HEK293 (cell line): Measurements from ENCODE around the gene ELMO1.

Experiments
- CTCF ChIA-PET: fragments of 350-600 bp; formaldehyde crosslinking; extraction: SDS; loops from one replicate; lab custom pipeline; 2021; ENCODE audit warnings: antibody characterized with exemption; lab: Yijun Ruan, JAX
- POLR2A ChIA-PET: fragments of 300-600 bp; formaldehyde crosslinking; extraction: SDS; loops from one replicate; lab custom pipeline; 2020; ENCODE audit warnings: antibody characterized with exemption, inconsistent platforms; lab: Yijun Ruan, JAX
- H3K27ac ChIP-seq: fragments of 200-500 bp; sonication (Bioruptor generic); 2 replicates; pipeline ENCODE4 v1.5.1; 2014; ENCODE audit warnings: low read depth, low read length, control low read depth, inconsistent platforms; ENCODE audit errors: extremely low read depth
- H3K36me3 ChIP-seq, 2 experiments: fragments of 200-500 bp in 1 of 2; sonication (Bioruptor generic) in 1 of 2; 1 replicate in 1 of 2; 2 replicates in 1 of 2; pipeline ENCODE4 v1.5.1; 2014 to 2017; ENCODE audit warnings: inconsistent platforms in 2 of 2, low read length in 2 of 2; ENCODE audit not compliant: control insufficient read depth in 2 of 2, insufficient read depth in 1 of 2
- H3K4me1 ChIP-seq: fragments of 200-500 bp; sonication (Bioruptor generic); 2 replicates; pipeline ENCODE4 v1.5.1; 2014; ENCODE audit warnings: mild to moderate bottlenecking, low read length, inconsistent platforms; ENCODE audit not compliant: control insufficient read depth, insufficient read depth
- H3K4me3 ChIP-seq: 2 replicates; pipeline ENCODE4 v1.5.1; 2011; ENCODE audit warnings: low read depth, mild to moderate bottlenecking, control low read depth, low read length, moderate library complexity
- H3K9me3 ChIP-seq: fragments of 200-500 bp; sonication (Bioruptor generic); 2 replicates; pipeline ENCODE4 v1.5.1; 2014; ENCODE audit warnings: low read depth, low read length, inconsistent platforms; ENCODE audit not compliant: control insufficient read depth, insufficient read depth
- HOXC10 ChIP-seq: sonication (generic); formaldehyde crosslinking; IDR thresholded peaks from 2 replicates; pipeline ENCODE4 v1.8.1; 2023; ENCODE audit warnings: mild to moderate bottlenecking, missing genetic modification reagents
- SCRT2 ChIP-seq: fragments of 450-650 bp; formaldehyde crosslinking; IDR thresholded peaks from 2 replicates; pipeline ENCODE4 v1.5.1; 2016; ENCODE audit warnings: missing biosample characterization, missing genetic modification characterization
- WT1 ChIP-seq: fragments of 450-650 bp; formaldehyde crosslinking; IDR thresholded peaks from 2 replicates; pipeline ENCODE4 v1.5.1; 2016; ENCODE audit warnings: missing biosample characterization, missing genetic modification characterization
- ZBTB21 ChIP-seq: fragments of 450-650 bp; formaldehyde crosslinking; IDR thresholded peaks from 2 replicates; pipeline ENCODE4 v1.5.1; 2017; ENCODE audit warnings: missing biosample characterization, missing genetic modification characterization
- ZBTB48 ChIP-seq: fragments of 450-650 bp; formaldehyde crosslinking; IDR thresholded peaks from 2 replicates; pipeline ENCODE4 v1.5.1; 2016; ENCODE audit warnings: missing biosample characterization, missing genetic modification characterization
- ZBTB8A ChIP-seq: fragments of 450-650 bp; formaldehyde crosslinking; IDR thresholded peaks from 2 replicates; pipeline ENCODE4 v1.5.1; 2016; ENCODE audit warnings: missing biosample characterization, missing genetic modification characterization
- ZFP69B ChIP-seq: fragments of 450-650 bp; formaldehyde crosslinking; IDR thresholded peaks from 2 replicates; pipeline ENCODE4 v1.5.1; 2016; ENCODE audit warnings: missing biosample characterization, missing genetic modification characterization
- ZNF223 ChIP-seq: fragments of 450-650 bp; formaldehyde crosslinking; IDR thresholded peaks from 2 replicates; pipeline ENCODE4 v1.5.1; 2016; ENCODE audit warnings: missing biosample characterization, missing genetic modification characterization
- ZNF473 ChIP-seq: fragments of 450-650 bp; formaldehyde crosslinking; IDR thresholded peaks from 2 replicates; pipeline ENCODE4 v1.5.1; 2017; ENCODE audit warnings: missing biosample characterization, missing genetic modification characterization
- ZNF596 ChIP-seq: fragments of 450-650 bp; IDR thresholded peaks from 2 replicates; pipeline ENCODE4 v1.5.0; 2018; ENCODE audit warnings: missing biosample characterization, mild to moderate bottlenecking, missing genetic modification characterization, moderate library complexity
- ZNF600 ChIP-seq: fragments of 450-650 bp; formaldehyde crosslinking; IDR thresholded peaks from 2 replicates; pipeline ENCODE4 v1.5.1; 2016; ENCODE audit warnings: missing biosample characterization, missing genetic modification characterization
- ZNF626 ChIP-seq: fragments of 450-650 bp; sonication (Bioruptor Pico); formaldehyde crosslinking; IDR thresholded peaks from 2 replicates; pipeline ENCODE4 v1.5.1; 2018; ENCODE audit warnings: missing biosample characterization, missing genetic modification characterization, inconsistent platforms
- ZNF654 ChIP-seq: fragments of 450-650 bp; formaldehyde crosslinking; IDR thresholded peaks from 2 replicates; pipeline ENCODE4 v1.5.1; 2016; ENCODE audit warnings: low read depth, missing biosample characterization, missing genetic modification characterization
- ZNF658 ChIP-seq: fragments of 450-650 bp; formaldehyde crosslinking; IDR thresholded peaks from 2 replicates; pipeline ENCODE4; 2016; ENCODE audit warnings: missing biosample characterization, missing genetic modification characterization
- ZNF785 ChIP-seq: fragments of 450-650 bp; formaldehyde crosslinking; IDR thresholded peaks from 2 replicates; pipeline ENCODE4 v1.5.1; 2016; ENCODE audit warnings: missing biosample characterization, missing genetic modification characterization
- ZNF792 ChIP-seq: fragments of 450-650 bp; formaldehyde crosslinking; IDR thresholded peaks from 2 replicates; pipeline ENCODE4 v1.5.1; 2016; ENCODE audit warnings: missing biosample characterization, missing genetic modification characterization
- ZNF843 ChIP-seq: fragments of 450-650 bp; formaldehyde crosslinking; IDR thresholded peaks from 2 replicates; pipeline ENCODE4 v1.5.1; 2016; ENCODE audit warnings: missing biosample characterization, missing genetic modification characterization
- TF ChIP-seq, protein P1 (sequence below): fragments of 450-650 bp; formaldehyde crosslinking; IDR thresholded peaks from 2 replicates; pipeline ENCODE4 v1.5.1; 2016; ENCODE audit warnings: missing biosample characterization, missing genetic modification characterization
- TF ChIP-seq, protein P2 (sequence below): fragments of 450-650 bp; formaldehyde crosslinking; IDR thresholded peaks from 2 replicates; pipeline ENCODE4 v1.5.1; 2016; ENCODE audit warnings: missing biosample characterization, missing genetic modification characterization, low read depth
- TF ChIP-seq, protein P3 (sequence below): fragments of 450-650 bp; formaldehyde crosslinking; IDR thresholded peaks from 2 replicates; pipeline ENCODE4 v1.5.1; 2016; ENCODE audit warnings: missing biosample characterization, missing genetic modification characterization, borderline replicate concordance
- TF ChIP-seq, protein P4 (sequence below): fragments of 450-650 bp; formaldehyde crosslinking; IDR thresholded peaks from 2 replicates; pipeline ENCODE4 v1.5.1; 2016; ENCODE audit warnings: missing biosample characterization, missing genetic modification characterization
- TF ChIP-seq, protein P5 (sequence below): sonication (generic); formaldehyde crosslinking; IDR thresholded peaks from 2 replicates; pipeline ENCODE4 v1.8.1; 2022; ENCODE audit warnings: mild to moderate bottlenecking, moderate library complexity, missing genetic modification reagents
- TF ChIP-seq, protein P6 (sequence below): fragments of 450-650 bp; formaldehyde crosslinking; IDR thresholded peaks from 2 replicates; pipeline ENCODE4; 2016; ENCODE audit warnings: missing biosample characterization, missing genetic modification characterization

The ELMO1 gene

DNA sequence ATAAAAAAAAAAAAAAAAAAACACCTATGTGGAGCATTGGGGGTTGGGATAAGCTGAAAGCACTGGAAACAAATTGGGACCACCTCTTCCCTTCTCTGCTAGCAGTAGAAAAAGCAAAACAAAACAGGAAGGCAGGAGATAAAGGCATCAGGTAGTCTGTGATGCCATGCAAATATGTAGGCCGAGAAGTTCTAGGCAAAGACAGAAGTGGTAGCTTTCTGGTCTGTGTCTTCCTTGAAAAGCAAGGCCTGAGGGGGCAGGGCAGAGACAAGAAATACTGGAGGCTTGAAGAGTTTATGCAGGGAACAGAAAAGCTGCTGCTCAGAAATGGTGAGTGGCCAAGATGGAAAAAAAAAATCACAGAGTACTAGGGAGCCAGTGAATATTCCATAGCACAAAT, 111.1 kb downstream of the ELMO1 start (continued):
- TF ChIP-seq, protein P1, sequence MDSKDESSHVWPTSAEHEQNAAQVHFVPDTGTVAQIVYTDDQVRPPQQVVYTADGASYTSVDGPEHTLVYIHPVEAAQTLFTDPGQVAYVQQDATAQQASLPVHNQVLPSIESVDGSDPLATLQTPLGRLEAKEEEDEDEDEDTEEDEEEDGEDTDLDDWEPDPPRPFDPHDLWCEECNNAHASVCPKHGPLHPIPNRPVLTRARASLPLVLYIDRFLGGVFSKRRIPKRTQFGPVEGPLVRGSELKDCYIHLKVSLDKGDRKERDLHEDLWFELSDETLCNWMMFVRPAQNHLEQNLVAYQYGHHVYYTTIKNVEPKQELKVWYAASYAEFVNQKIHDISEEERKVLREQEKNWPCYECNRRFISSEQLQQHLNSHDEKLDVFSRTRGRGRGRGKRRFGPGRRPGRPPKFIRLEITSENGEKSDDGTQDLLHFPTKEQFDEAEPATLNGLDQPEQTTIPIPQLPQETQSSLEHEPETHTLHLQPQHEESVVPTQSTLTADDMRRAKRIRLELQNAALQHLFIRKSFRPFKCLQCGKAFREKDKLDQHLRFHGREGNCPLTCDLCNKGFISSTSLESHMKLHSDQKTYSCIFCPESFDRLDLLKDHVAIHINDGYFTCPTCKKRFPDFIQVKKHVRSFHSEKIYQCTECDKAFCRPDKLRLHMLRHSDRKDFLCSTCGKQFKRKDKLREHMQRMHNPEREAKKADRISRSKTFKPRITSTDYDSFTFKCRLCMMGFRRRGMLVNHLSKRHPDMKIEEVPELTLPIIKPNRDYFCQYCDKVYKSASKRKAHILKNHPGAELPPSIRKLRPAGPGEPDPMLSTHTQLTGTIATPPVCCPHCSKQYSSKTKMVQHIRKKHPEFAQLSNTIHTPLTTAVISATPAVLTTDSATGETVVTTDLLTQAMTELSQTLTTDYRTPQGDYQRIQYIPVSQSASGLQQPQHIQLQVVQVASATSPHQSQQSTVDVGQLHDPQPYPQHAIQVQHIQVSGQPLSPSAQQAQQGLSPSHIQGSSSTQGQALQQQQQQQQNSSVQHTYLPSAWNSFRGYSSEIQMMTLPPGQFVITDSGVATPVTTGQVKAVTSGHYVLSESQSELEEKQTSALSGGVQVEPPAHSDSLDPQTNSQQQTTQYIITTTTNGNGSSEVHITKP (tag by site-specific recombination), result no peak
- TF ChIP-seq, protein P2, sequence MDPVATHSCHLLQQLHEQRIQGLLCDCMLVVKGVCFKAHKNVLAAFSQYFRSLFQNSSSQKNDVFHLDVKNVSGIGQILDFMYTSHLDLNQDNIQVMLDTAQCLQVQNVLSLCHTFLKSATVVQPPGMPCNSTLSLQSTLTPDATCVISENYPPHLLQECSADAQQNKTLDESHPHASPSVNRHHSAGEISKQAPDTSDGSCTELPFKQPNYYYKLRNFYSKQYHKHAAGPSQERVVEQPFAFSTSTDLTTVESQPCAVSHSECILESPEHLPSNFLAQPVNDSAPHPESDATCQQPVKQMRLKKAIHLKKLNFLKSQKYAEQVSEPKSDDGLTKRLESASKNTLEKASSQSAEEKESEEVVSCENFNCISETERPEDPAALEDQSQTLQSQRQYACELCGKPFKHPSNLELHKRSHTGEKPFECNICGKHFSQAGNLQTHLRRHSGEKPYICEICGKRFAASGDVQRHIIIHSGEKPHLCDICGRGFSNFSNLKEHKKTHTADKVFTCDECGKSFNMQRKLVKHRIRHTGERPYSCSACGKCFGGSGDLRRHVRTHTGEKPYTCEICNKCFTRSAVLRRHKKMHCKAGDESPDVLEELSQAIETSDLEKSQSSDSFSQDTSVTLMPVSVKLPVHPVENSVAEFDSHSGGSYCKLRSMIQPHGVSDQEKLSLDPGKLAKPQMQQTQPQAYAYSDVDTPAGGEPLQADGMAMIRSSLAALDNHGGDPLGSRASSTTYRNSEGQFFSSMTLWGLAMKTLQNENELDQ (tag by site-specific recombination), result no peak
- TF ChIP-seq ZNF473 (tag by site-specific recombination) (no peak), ZNF600 (no peak), ZNF596 (tag by site-specific recombination) (no peak), ZNF654 (tag by site-specific recombination) (no peak), ZBTB8A (no peak), ZNF785 (tag by site-specific recombination) (no peak)

DNA sequence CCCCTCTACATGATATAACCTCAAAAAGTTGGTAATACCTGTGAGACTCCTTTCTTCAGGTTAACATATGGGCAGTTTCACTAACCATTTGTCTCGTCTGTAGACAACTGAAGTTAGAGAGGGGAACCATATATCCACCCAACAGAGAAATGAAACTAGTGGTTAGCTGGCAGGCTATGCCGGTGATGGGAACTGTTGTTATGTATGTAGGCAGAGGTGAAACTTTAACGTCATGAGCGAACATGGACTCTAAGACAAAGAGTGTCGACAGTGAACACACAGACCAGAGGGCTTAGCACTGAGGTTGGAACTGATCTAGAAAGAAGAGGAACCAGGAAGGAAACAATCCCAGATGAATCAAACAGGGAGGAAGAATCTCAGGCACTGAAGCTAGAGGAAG, 112.4 kb downstream of the ELMO1 start:
- POLR2A ChIA-PET, result no interaction called here
- no peak overlapping the region for H3K4me3 ChIP-seq
- H3K27ac ChIP-seq, result no peak overlapping the region
- no peaks in the 10 kb centered on the region for H3K4me1 ChIP-seq
- CTCF ChIA-PET, result no interaction called here
- H3K9me3 ChIP-seq, result no peaks in the 10 kb centered on the region
- no peaks in the 10 kb centered on the region for H3K36me3 ChIP-seq
- no peak for TF ChIP-seq SCRT2 (tag by site-specific recombination)
- no peak for TF ChIP-seq WT1 (tag by site-specific recombination)
- TF ChIP-seq ZNF223 (tag by site-specific recombination), result no peak
- TF ChIP-seq, protein P3, sequence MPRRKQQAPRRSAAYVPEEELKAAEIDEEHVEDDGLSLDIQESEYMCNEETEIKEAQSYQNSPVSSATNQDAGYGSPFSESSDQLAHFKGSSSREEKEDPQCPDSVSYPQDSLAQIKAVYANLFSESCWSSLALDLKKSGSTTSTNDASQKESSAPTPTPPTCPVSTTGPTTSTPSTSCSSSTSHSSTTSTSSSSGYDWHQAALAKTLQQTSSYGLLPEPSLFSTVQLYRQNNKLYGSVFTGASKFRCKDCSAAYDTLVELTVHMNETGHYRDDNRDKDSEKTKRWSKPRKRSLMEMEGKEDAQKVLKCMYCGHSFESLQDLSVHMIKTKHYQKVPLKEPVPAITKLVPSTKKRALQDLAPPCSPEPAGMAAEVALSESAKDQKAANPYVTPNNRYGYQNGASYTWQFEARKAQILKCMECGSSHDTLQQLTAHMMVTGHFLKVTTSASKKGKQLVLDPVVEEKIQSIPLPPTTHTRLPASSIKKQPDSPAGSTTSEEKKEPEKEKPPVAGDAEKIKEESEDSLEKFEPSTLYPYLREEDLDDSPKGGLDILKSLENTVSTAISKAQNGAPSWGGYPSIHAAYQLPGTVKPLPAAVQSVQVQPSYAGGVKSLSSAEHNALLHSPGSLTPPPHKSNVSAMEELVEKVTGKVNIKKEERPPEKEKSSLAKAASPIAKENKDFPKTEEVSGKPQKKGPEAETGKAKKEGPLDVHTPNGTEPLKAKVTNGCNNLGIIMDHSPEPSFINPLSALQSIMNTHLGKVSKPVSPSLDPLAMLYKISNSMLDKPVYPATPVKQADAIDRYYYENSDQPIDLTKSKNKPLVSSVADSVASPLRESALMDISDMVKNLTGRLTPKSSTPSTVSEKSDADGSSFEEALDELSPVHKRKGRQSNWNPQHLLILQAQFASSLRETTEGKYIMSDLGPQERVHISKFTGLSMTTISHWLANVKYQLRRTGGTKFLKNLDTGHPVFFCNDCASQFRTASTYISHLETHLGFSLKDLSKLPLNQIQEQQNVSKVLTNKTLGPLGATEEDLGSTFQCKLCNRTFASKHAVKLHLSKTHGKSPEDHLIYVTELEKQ (tag by site-specific recombination), result no peak
- no peak for TF ChIP-seq ZNF658 (tag by site-specific recombination)
- no peak for TF ChIP-seq ZNF473 (tag by site-specific recombination)
- no peak for TF ChIP-seq HOXC10 (CRISPR knock-in tag)
- TF ChIP-seq ZBTB48 (tag by site-specific recombination), result no peak
- TF ChIP-seq, protein P4, sequence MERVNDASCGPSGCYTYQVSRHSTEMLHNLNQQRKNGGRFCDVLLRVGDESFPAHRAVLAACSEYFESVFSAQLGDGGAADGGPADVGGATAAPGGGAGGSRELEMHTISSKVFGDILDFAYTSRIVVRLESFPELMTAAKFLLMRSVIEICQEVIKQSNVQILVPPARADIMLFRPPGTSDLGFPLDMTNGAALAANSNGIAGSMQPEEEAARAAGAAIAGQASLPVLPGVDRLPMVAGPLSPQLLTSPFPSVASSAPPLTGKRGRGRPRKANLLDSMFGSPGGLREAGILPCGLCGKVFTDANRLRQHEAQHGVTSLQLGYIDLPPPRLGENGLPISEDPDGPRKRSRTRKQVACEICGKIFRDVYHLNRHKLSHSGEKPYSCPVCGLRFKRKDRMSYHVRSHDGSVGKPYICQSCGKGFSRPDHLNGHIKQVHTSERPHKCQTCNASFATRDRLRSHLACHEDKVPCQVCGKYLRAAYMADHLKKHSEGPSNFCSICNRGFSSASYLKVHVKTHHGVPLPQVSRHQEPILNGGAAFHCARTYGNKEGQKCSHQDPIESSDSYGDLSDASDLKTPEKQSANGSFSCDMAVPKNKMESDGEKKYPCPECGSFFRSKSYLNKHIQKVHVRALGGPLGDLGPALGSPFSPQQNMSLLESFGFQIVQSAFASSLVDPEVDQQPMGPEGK (tag by site-specific recombination), result no peak
- TF ChIP-seq, protein P5, sequence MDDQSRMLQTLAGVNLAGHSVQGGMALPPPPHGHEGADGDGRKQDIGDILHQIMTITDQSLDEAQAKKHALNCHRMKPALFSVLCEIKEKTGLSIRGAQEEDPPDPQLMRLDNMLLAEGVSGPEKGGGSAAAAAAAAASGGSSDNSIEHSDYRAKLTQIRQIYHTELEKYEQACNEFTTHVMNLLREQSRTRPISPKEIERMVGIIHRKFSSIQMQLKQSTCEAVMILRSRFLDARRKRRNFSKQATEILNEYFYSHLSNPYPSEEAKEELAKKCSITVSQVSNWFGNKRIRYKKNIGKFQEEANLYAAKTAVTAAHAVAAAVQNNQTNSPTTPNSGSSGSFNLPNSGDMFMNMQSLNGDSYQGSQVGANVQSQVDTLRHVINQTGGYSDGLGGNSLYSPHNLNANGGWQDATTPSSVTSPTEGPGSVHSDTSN (CRISPR knock-in tag), result no peak
- no peak for TF ChIP-seq ZNF843 (tag by site-specific recombination)
- TF ChIP-seq ZNF626 (tag by site-specific recombination), result no peak
- no peak for TF ChIP-seq ZNF792
- TF ChIP-seq, protein P6, sequence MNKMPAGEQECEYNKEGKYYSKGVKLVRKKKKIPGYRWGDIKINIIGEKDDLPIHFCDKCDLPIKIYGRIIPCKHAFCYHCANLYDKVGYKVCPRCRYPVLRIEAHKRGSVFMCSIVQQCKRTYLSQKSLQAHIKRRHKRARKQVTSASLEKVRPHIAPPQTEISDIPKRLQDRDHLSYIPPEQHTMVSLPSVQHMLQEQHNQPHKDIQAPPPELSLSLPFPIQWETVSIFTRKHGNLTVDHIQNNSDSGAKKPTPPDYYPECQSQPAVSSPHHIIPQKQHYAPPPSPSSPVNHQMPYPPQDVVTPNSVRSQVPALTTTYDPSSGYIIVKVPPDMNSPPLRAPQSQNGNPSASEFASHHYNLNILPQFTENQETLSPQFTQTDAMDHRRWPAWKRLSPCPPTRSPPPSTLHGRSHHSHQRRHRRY (tag by site-specific recombination), result no peak
- TF ChIP-seq ZBTB21 (tag by site-specific recombination), result no peak
- TF ChIP-seq ZFP69B (tag by site-specific recombination), result no peak
